Stimulated activated CD8-positive, alpha-beta memory T cell treated with anti-CD3 and anti-CD28 coated beads, Interleukin-15, amount 100 ng/mL, for 1 hour (primary cell): ENCODE data around the gene ST6GALNAC4.

ENCODE experiments used
- DNase-seq: peaks from one replicate; pipeline ENCODE4 v3.0.0-alpha.2; 2020; ENCODE audit warnings: low read depth

Gene ST6GALNAC4, protein sequence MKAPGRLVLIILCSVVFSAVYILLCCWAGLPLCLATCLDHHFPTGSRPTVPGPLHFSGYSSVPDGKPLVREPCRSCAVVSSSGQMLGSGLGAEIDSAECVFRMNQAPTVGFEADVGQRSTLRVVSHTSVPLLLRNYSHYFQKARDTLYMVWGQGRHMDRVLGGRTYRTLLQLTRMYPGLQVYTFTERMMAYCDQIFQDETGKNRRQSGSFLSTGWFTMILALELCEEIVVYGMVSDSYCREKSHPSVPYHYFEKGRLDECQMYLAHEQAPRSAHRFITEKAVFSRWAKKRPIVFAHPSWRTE

DNA sequence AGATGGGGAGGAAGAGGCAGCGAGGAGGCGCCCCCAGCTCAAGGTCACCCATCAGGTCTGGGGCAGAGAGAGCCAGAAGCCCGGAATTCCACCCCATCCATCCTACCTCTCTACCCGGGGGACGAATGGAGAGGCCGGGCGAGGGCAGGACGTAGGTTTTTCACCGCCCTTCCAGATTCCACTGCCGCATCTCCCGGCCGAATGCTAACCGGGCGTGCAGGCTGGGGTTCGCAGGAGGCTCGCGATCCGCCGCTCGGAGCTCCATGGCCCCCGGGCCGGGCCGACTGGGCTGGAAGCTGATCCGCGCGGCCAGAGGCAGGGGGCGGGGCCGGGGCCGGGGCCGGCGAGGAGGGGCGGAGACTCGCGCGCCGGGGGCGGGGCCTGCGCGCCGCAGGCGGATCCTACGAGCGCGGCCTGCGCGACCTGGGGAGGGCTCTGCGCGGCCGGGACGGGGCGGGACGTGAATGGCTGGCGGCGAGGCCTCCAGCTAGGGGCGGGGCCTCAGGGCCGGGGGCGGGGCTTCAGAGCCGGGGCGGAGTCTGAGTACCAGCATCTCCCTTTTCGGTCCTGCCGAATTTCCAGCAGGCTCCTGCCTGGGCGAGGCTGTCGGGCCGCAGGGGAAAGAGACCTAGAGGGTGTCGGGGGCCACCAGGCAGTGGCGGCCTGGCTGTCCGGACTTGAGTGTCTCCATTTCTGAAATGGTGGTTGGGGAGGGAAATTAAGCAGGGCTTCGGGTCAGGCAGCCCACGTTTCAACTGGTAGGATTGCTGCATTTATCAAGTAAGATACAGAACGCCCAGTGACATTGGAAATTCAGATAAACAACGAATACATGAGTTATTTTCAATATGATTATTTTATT, at the start of gene ST6GALNAC4:
TSS of gene ST6GALNAC4 (minus strand) at position 322 of the 862 bp plus-strand sequence. CDS start 622 bp downstream, outside the sequence.
- peak; percentile 93 for DNase-seq

DNA sequence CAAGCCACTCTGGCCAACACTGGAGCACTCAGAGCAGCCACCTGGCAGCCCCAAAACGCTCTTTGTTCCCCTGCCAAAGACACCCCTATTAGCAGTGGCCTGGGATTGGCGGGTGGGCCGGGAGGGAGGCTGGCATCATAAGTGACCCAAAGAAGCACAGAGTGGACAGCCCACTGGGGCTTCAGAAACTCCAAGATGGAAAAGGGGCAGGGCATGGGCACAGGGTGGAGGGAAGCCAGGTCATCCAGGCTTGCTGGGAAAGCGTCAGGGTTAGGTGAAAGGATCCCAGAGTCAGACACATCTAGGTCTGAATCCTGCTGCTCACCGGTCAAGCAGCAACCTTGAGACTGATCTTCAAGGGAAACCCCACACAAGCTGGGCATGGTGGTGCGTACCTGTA, 49.1 kb upstream of the ST6GALNAC4 start:
- DNase-seq = no peak

DNA sequence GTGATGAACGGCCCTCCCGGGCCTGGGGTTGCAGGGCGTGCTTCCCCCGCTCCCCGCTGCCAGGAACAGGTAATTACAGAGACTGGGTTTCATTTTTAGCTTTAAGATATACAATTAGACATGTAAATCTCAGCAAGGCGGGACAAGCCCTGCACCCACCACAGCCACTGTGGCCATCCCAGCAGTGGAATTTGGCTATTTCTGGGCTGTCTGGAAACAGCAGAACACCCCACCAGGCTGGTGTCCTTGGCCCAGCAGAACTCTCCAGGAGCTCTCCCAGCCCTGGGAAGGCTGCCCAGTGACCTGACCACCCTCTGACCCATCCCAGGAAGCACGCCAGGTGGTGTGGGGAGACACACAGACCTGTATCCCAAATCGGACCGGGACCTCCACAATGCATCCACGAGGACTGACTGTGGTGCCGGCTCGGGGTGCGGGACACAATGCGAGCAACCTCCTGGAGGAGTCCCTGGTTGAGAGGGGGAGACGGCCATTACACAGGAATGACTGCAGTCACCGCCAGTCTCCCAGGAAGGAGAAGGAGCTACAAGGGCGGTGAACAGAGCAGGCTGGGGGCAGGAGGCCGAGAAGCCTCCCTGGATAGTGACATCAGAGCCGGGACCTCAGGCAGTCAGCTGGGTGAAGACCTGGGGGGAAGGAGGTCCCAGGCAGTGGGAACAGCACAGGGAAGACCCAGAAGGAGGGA, 46.7 kb upstream of the ST6GALNAC4 start:
- no peak for DNase-seq

DNA sequence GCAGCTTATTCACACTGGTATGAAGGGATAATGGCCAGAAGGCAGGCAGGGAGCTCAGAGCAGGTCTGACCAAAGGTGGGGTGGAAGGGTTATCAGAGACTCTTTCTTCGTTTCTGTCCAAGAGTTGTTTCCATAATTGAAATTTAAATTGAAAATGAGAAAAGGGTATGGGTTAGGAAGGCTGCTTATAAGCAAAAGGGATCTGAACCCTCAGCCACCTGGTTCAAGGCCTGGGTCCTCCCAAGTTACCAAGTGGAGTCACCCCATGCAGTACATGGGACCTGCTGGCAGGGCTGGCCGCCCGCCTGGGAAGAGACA, 46.2 kb upstream of the ST6GALNAC4 start:
- no peak for DNase-seq

DNA sequence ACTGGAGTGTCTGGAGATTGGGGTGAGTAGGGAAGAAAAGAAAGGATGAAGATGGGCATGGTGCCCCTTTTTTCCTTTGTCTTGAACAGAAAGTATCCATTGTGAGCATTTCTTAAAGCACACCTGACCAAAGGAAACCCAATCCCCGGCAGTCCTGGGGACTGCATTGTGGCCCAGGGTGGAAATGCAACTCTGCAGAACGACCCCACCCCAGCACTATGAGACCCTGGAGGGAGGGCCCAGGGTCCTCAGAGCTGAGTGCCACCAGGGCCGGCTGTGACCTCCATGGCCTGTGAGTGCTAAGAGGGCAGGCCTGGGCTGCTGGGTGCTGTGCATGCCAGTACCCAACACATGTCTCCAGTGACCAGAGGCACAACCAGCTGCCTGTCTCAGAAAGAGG, 45.4 kb upstream of the ST6GALNAC4 start:
- no peak for DNase-seq

DNA sequence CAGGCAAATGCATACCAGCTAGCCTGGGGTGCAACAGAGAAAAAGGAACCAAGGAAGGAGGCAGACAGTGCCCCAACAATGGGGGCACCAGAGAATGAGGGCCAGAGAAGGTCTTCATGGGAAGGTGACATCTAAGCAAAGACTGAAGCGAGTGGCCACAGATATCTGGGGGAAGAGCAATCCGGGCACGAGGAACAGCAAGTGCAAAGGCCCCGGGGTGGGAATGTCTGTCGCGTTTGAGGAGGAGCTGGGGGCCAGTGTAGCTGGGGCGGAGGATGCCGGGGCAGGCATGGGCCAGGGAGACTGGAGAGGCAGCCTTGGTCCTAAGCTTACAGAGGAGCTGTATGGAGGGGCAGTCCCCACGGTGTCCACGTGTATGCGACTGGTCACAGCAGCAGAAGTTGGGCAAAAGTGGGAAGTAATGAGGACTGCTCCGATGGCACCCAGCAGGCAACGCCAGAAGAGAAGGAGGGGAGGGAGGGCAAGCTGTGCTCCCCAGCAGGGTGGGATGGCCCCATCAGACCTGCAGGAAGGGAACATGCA, 44.8 kb upstream of the ST6GALNAC4 start:
- no peak for DNase-seq

DNA sequence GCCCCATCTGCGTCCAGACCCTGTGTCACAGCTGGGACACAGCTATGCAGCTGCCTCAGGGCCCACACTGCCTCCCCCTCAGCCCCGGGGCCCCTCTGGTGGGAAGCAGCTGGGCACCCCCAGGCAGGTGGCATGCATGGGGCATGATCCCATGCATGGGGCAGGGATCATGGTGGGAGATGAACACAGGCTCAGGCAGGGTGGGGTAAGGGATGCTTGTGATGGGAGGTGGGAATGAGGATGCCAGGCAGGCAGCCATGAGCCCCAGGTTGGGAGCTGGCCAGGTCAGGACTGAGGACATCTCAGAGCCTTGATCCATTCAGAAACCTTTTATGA, 44.3 kb upstream of the ST6GALNAC4 start:
- DNase-seq = no peak

DNA sequence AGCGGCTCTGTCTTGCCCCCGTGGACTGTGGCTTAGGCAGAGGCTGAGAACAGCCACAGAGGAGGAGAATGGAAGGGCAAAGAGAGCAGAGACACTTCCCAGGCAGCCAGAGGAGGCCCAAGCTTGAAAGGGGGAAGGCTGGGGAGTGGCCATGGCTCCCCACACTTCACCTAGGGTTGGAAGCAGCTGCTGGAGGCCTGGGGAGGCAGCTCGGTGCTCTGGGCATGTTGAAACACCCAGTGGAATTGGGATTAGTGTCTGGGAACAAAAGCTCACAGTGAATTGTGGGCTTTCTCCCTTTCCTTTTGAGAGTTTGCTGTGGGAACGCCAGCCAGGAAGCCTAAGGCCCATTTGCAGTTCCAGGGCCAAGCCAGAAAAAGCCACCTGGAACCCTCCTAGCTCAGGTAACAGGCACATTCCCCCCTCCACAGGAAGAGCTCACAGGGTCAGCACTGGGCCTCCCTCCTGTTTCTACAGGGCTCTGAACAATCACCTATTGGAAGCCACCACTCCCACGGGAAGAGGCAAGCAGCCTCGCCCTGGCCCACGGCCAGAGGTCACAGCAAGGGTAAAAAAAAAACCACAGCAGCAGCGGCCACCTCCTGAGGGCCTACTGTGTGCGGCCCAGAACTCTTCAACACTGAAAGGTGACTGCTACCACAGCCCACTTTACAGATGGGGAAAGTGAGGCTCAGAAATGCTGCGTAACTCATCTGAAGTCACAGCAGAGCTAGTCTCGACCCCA, 43.7 kb upstream of the ST6GALNAC4 start:
- DNase-seq = no peak

DNA sequence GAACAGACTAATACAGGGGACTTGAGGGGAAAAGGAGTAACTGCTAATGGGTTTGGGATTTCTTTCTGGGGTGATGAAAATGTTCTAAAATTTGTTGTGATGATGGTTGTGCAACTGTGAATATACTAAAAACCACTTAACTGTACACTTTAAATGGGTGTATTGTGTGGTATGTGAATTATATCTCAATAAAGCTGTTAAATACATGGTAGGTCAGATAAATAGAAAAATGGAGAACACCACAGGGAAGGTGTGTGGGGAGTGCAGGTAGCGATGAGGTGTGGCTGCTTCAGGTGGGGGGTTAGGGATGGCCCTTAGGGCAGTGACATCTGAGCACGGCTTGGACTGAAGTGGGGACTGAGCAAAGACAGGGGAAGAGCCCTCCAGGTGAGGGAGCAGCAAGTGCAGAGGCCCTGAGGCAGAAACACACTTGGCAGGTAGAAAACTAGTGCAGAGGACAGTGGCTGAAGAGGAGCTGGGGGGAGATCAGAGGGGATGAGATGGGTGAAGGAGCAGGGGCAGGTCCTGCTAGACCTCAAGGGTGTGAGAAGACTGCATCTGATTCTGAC, 43.1 kb upstream of the ST6GALNAC4 start:
- no peak for DNase-seq

DNA sequence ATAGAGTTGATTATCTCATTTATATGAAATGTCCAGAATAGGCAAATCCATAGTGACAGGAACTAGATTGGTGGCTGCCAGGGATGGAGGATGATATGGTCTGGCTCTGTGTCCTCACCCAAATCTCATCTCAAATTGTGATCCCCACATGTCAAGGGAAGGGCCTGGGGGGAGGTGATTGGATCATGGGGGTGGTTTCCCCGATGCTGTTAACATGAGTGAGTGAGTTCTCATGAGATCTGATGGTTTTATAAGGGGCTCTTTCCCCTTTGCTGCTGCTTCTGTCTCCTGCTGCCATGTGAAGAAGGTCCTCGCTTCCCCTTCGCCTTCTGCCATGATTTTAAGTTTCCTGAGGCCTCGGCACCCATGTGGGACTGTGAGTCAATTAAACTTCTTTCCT, 42.6 kb upstream of the ST6GALNAC4 start:
- no peak for DNase-seq

DNA sequence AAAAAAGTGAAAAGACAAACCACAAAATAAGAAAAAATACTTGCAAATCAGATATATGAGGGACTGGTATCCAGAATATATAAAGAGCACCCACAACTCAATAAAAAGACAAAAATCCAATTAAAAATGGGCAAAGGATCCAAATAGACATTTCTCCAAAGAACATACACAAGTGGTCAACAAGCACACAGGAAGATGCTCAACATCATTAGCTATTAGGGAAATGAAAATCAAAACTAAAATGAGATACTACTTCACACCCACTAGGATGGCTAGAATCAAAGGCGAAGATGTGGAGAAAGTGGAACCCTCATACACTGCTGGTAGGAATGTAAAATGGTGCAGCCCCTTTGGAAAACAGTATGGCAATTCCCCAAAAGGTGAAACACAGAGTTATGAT, 41.9 kb upstream of the ST6GALNAC4 start:
- DNase-seq = no peak

DNA sequence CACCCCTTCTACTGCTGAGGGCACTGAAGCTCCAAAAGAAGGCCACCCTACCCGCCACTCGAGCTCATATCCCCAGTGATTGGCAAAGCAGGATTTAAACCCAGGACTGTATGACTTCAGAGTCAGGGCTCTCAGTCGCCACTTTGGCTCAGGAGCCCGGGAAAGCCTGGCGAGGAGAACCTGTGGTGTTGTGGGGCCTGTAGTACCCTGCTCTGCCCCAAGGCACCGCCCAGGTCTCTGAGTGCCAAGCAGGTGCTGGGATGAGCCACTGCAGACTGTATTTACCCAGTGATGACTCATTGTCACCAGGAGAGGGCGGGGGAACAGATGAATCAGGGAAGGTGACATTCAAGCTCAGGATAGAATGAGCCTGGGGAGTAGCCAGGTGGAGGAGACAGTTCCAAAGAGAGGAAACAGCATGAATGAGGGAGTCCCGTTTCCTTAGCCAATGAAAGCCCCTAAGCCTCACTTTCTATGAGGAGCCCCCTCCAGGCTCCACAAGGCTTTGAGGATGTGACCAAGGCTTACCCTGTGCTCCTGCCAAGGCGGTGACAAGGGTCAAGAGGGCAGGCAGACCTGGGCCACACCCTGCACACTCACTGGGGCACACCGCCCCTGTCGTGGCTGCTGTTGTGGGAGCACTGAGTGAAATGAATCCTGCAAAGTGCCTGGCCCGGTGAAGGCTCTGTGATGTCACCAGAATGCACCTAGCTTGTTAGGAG, 38.6 kb upstream of the ST6GALNAC4 start:
- DNase-seq = peak; percentile 58

DNA sequence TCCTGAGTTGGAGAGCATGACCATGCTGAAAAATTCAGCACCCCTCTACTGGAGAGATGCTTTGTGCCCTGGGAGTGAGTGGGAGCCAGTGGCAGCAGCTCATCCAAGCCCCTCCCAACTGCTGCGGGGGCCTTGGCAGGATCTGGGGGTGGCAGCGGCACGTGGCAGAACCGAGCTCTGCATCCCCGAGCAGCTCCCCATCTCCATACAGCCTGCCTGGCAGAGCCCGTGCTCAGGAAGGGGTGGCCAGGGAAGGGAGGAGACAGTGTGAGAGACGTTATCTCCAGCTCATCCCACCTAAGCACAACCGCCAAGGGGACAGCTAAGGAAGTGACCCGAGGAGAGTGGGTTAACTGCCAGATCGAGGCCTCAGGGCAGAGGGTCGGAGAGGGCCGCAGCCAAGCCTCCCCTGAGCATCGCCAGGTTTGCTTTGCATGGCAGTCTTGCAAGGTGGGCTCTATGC, 38.0 kb upstream of the ST6GALNAC4 start:
- DNase-seq = no peak

DNA sequence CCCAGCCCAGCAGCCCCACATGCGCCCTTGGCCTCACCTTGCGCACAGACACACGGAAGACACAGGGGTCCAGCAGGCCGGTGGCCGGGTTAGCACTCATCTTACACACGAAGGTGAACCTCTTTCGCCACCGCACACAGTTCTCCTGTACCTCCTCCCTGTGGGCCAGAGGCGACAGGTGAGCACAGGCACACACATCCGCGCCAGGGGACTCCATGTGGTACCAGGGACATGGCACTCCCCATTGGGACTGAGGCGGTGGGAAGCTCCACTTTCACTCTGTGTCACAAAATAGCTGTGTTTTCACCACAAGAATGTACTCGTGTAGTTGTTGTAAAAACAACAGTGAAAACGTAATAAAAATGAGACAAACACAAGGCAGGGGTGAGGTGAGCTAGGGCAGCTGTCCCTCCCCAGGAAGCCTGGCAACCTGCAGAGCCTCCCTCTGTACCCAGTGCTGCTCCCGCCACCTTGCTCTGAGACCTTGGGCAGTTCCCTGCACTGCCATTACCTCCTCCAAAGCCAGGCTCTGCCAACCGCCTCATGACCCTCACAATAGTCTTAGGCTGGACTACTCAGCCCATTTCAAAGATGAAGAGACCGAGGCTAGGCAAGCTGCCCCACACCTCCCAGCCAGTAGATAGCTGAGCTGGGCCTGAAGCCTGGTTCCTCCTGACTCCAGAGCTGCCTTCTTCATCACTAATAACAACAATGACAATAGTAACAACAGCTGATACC, 37.1 kb upstream of the ST6GALNAC4 start:
- DNase-seq = no peak

DNA sequence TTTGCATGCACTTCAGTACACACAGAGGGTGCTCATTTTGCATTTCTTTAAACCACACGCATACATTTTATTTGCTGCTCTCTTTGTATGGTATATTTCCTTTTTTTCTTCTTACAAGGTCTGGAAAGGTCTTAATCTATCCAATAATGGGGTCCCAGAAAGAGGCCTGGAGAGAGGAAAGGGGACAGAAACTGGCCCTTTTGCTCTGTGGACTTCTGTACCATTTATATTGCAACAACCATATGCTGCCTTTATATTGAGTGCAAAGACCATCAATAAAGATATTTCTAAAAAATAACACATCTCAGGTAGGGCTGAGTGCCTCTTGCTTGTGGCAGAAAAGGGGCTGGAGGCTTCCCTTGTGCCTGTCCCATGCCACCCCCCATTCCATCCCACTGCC, 36.3 kb upstream of the ST6GALNAC4 start:
- no peak for DNase-seq

DNA sequence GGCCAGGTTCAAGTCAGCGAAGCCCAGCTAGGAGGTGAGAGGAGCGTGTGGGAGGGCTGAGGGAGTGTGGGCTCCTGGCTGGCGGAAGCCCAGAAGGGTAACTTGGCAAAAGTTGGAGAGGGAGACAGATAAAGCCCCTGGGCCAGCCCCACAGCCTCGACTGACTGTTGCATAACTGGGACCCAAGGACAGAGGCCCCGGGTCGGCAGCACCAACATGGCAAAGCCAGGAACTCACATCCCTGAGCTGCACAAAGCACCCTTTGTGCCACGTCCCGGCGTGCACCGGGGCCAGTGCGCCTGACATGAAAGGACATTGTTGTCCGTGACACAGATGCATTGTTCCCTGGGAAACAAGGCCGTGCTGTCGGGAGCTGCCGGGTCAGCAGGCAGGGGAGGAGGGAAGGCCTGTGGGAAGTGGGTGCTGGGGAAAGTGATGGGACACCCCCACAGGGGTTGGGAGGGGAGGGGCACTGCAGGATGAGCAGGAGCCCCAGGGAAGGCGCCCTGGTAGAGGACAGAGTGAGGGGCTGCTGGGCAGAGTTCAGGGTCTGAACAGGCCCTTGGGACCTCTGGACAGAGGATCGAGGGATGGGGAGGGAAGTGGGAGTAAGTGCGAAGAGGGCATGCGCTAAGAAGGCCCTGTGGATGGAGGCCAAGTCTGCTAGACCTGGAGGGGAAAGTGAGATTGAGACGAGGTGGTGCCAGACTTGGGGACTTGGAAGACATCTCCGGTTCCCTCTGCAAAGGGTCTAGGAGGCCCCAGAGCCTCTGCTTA, 33.9 kb upstream of the ST6GALNAC4 start:
- DNase-seq = no peak

DNA sequence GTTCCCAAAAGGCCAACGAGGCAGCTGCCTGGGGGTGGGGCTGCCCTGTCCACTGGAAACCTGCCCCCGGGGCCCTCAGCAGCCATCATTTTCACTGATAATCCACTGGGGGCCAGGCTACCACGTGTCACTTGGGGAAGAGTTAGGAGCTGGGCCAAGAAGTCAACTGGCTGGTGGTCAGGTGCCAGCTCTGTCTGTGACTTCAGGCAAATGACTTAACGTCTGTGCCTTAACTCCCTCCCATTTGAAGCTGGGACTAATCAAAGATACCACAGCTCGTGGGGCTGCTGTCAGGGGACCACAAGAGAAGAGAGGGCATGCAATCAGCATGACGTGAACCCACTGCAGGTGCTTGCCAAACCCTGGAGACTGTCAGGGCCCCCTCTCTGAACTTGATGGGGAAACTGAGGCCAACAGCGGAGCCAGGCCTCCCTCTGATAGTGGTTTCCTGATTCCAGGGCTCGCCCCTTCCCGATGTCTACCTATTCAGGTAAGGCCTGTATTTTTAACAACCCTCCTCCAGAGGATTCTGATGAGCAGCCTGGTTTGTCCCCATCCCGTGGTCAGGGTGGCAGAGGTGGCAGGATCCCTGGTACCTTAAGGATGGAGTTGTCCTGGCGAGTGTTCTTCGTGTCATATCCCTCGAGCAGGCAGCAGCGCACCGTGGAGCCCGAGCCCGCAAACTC, 33.1 kb upstream of the ST6GALNAC4 start:
- no peak for DNase-seq

DNA sequence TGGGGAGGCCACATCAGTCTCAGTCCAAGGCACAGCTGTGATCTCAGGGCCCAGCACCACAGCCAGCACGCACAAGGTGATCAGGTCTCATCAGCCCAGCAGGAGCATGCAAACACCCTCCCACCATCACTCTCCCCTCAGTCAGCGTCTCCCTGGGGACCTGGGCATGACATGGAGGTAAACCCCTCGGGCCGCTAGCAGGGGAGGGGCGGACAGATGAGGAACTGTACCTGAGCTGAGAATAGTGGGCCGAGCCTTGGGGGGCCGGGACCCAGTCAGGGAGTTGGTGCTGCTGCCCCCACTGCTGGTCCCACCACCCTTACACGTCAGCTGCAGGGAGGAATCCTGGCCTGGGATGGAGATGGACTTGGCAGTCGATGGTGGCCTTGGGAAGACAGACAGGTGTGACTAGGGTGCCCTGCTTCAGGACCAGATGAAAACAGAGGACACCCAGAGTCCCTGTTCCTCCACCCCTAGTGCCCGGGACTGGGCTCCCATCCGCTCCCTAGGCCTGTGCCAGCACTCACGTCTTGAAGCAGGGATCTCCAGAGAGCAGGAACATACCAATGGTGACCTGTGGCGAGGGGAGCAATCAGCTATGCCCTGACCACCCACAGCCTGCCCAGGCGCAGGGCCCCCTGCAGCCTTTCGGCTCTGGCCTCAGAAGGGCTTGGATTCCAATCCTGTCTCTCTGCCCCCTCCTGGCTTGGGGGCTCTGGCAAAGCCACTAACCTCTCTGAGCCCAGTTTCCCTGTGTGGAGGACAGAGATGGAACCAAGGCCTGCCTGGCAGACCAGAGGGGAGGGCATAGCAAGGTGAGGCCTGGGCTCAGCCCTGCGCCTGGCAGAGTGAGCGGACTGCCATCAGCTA, 31.2 kb upstream of the ST6GALNAC4 start:
- DNase-seq = no peak
